Naive thymus-derived CD8-positive, alpha-beta T cell (primary cell): ENCODE measurements around the gene CDC5L. TPM values are rescaled to one million over a fixed set of nuclear protein-coding genes. Genes with fewer than 3 reads are reported as not detected.
A peak's percentile ranks its signal among the peaks of the same experiment; 100 is the strongest.

ENCODE experiments used
- ATAC-seq, 2 donors: fragments of 150-1000 bp; cut with Tn5 transposase in 1 of 2; sonication (Bioruptor Pico), chemical (Tn5 transposase) in 1 of 2; 1 replicate in 1 of 2; 2 replicates in 1 of 2; pipeline ENCODE4 v1.10.0; 2021; ENCODE audit warnings: mild to moderate bottlenecking in 2 of 2, moderate library complexity in 2 of 2
- POLR2A ChIA-PET: fragments of 350-600 bp; sonication (Branson Sonifier 250); formaldehyde crosslinking; loops from one replicate; lab custom pipeline; 2021; ENCODE audit warnings: antibody characterized with exemption; lab: Charles Lee
- DNase-seq, 10 donors: peaks; one replicate each; pipeline versions ENCODE4 v3.0.0 to v3.0.0-alpha.2; 2020 to 2022
- H3K27ac Mint-ChIP-seq, 10 donors: one replicate each; pipeline ENCODE4 v1.8.0; 2020 to 2022; ENCODE audit warnings: mild to moderate bottlenecking in 10 of 10, mixed read lengths in 10 of 10, moderate library complexity in 4 of 10, inconsistent platforms in 1 of 10
- H3K27me3 Mint-ChIP-seq, 5 donors: one replicate each; pipeline ENCODE4 v1.8.0; 2021 to 2022; ENCODE audit warnings: mixed read lengths in 5 of 5
- H3K36me3 Mint-ChIP-seq, 3 donors: one replicate each; pipeline ENCODE4 v1.8.0; 2020 to 2022; ENCODE audit warnings: mixed read lengths in 3 of 3, mild to moderate bottlenecking in 2 of 3, inconsistent platforms in 1 of 3
- H3K4me1 Mint-ChIP-seq, 4 donors: one replicate each; pipeline ENCODE4 v1.8.0; 2021 to 2022; ENCODE audit warnings: mixed read lengths in 4 of 4
- H3K4me3 Mint-ChIP-seq, 10 donors: one replicate each; pipeline ENCODE4 v1.8.0; 2020 to 2022; ENCODE audit warnings: mild to moderate bottlenecking in 10 of 10, mixed read lengths in 10 of 10, moderate library complexity in 6 of 10, inconsistent platforms in 1 of 10
- H3K9me3 Mint-ChIP-seq, 9 donors: one replicate each; pipeline ENCODE4 v1.8.0; 2020 to 2022; ENCODE audit warnings: mixed read lengths in 9 of 9, mild to moderate bottlenecking in 3 of 9, inconsistent platforms in 1 of 9, moderate library complexity in 1 of 9
- polyA plus RNA-seq, 3 donors: library from polyadenylated mRNA; unstranded; fragments of 300-500 nt; fragmentation: Illumina TruSeq; gene quantifications; one replicate each; pipeline ENCODE4 v1.2.3, GENCODE V29; 2021
- total RNA-seq, 8 experiments: library from RNA in 2 of 8; stranded (reverse) in 2 of 8; gene quantifications; one replicate each; pipeline ENCODE4 v1.2.3 and lab custom pipeline; 2021 to 2026

Gene CDC5L
- total and polyA plus RNA-seq, 5 experiments from 2014 or later, result 9.6 to 21.8 (median 14.9) TPM

- POLR2A ChIA-PET, result interaction anchor here (0.5 kb wide), 1 partner anchor 987 kb away, joined by 3 read pairs; no protein-coding TSS in a partner anchor
These were observed 87.1 kb downstream of the CDC5L start for GRCh38 chr6:44474643-44475042.

GRCh38 chr6:44475417-44475778, 87.9 kb downstream of the CDC5L start:
- POLR2A ChIA-PET, result interaction anchor here (0.5 kb wide), 1 partner anchor 1032 kb away, joined by 7 read pairs; no protein-coding TSS in a partner anchor
- DNase-seq (no peak), ATAC-seq (peak; percentile 10 to 37)
- Mint-ChIP-seq H3K9me3 (no peaks in the 10 kb centered on the region), H3K4me3 (no peak overlapping the region), H3K4me1 (peaks cover 0 to 3% (median 0%) of the 10 kb centered on the region in 4 donors), H3K27ac (peak overlapping the region in 1 of 10 donors; percentile 22), H3K27me3 (peaks cover 0 to 3% (median 0%) of the 10 kb centered on the region in 5 donors), H3K36me3 (no peaks in the 10 kb centered on the region)

More at GRCh38 chr6:44474643-44475042, 87.1 kb downstream of the CDC5L start:
- DNase-seq (no peak), ATAC-seq (no peak)
- no peak overlapping the region for H3K4me3 Mint-ChIP-seq
- H3K4me1 Mint-ChIP-seq, result peaks cover 0 to 3% (median 0%) of the 10 kb centered on the region in 4 donors
- peak overlapping the region in 1 of 10 donors; percentile 22 for H3K27ac Mint-ChIP-seq
- no peaks in the 10 kb centered on the region for H3K9me3 Mint-ChIP-seq
- H3K36me3 Mint-ChIP-seq, result no peaks in the 10 kb centered on the region
- H3K27me3 Mint-ChIP-seq, result peaks cover 0 to 3% (median 0%) of the 10 kb centered on the region in 5 donors

- POLR2A ChIA-PET, result interaction anchor here (0.5 kb wide), 1 partner anchor 1032 kb away, joined by 7 read pairs; no protein-coding TSS in a partner anchor
- DNase-seq (peak; percentile 38 to 80 (median 60)), ATAC-seq (peak; percentile 89 to 96)
- Mint-ChIP-seq H3K27ac (peak overlapping the region in 2 of 10 donors; percentile 21 to 61), H3K4me3 (no peak overlapping the region), H3K9me3 (no peaks in the 10 kb centered on the region), H3K36me3 (no peaks in the 10 kb centered on the region), H3K27me3 (peaks cover 0 to 3% (median 0%) of the 10 kb centered on the region in 5 donors), H3K4me1 (peaks cover 0 to 3% (median 0%) of the 10 kb centered on the region in 4 donors)
These were observed 88.4 kb downstream of the CDC5L start for GRCh38 chr6:44475779-44476434.

GRCh38 chr6:44476849-44477248, 89.3 kb downstream of the CDC5L start:
- no peak overlapping the region for H3K4me3 Mint-ChIP-seq
- no peaks in the 10 kb centered on the region for H3K36me3 Mint-ChIP-seq
- DNase-seq (no peak), ATAC-seq (no peak)
- peak overlapping the region in 1 of 10 donors; percentile 22 for H3K27ac Mint-ChIP-seq
- H3K27me3 Mint-ChIP-seq, result peaks cover 0 to 3% (median 0%) of the 10 kb centered on the region in 5 donors
- no peaks in the 10 kb centered on the region for H3K9me3 Mint-ChIP-seq
- peaks cover 0 to 3% (median 0%) of the 10 kb centered on the region in 4 donors for H3K4me1 Mint-ChIP-seq
- POLR2A ChIA-PET, result no interaction called here

- peaks cover 0 to 3% (median 0%) of the 10 kb centered on the region in 5 donors for H3K27me3 Mint-ChIP-seq
- POLR2A ChIA-PET, result no interaction called here
- H3K27ac Mint-ChIP-seq, result no peak overlapping the region
- H3K36me3 Mint-ChIP-seq, result no peaks in the 10 kb centered on the region
- no peak for DNase-seq
- H3K4me1 Mint-ChIP-seq, result peaks cover 0 to 3% (median 0%) of the 10 kb centered on the region in 4 donors
- H3K9me3 Mint-ChIP-seq, result no peaks in the 10 kb centered on the region
- H3K4me3 Mint-ChIP-seq, result no peak overlapping the region
- no peak for ATAC-seq
These were observed 89.9 kb downstream of the CDC5L start for GRCh38 chr6:44477293-44477894.

GRCh38 chr6:44478158-44478557, 90.7 kb downstream of the CDC5L start:
- DNase-seq, result no peak
- Mint-ChIP-seq H3K36me3 (no peaks in the 10 kb centered on the region), H3K4me1 (peaks cover 0 to 3% (median 0%) of the 10 kb centered on the region in 4 donors), H3K27me3 (peaks cover 0 to 5% (median 0%) of the 10 kb centered on the region in 5 donors), H3K4me3 (no peak overlapping the region), H3K9me3 (no peaks in the 10 kb centered on the region), H3K27ac (no peak overlapping the region)
- no peak for ATAC-seq
- POLR2A ChIA-PET, result no interaction called here

GRCh38 chr6:44478591-44479254, 91.2 kb downstream of the CDC5L start:
- Mint-ChIP-seq H3K36me3 (no peaks in the 10 kb centered on the region), H3K4me1 (peaks cover 0 to 3% (median 0%) of the 10 kb centered on the region in 4 donors), H3K9me3 (no peaks in the 10 kb centered on the region), H3K27ac (peak overlapping the region in 1 of 10 donors; percentile 68), H3K27me3 (peaks cover 0 to 6% (median 0%) of the 10 kb centered on the region in 5 donors), H3K4me3 (no peak overlapping the region)
- POLR2A ChIA-PET, result no interaction called here
- DNase-seq (no peak), ATAC-seq (no peak)

GRCh38 chr6:44480097-44480541, 92.6 kb downstream of the CDC5L start:
- DNase-seq (no peak), ATAC-seq (no peak)
- no peak overlapping the region for H3K27ac Mint-ChIP-seq
- H3K4me1 Mint-ChIP-seq, result peaks cover 0 to 3% (median 0%) of the 10 kb centered on the region in 4 donors
- no peak overlapping the region for H3K4me3 Mint-ChIP-seq
- H3K9me3 Mint-ChIP-seq, result no peaks in the 10 kb centered on the region
- POLR2A ChIA-PET, result no interaction called here
- H3K36me3 Mint-ChIP-seq, result no peaks in the 10 kb centered on the region
- H3K27me3 Mint-ChIP-seq, result peaks cover 0 to 6% (median 2%) of the 10 kb centered on the region in 5 donors

GRCh38 chr6:44481056-44481455, 93.5 kb downstream of the CDC5L start:
- H3K4me3 Mint-ChIP-seq, result no peak overlapping the region
- no peaks in the 10 kb centered on the region for H3K9me3 Mint-ChIP-seq
- H3K27me3 Mint-ChIP-seq, result peaks cover 0 to 9% (median 2%) of the 10 kb centered on the region in 5 donors
- DNase-seq, result no peak
- no peak overlapping the region for H3K27ac Mint-ChIP-seq
- H3K4me1 Mint-ChIP-seq, result no peaks in the 10 kb centered on the region
- POLR2A ChIA-PET, result no interaction called here
- H3K36me3 Mint-ChIP-seq, result no peaks in the 10 kb centered on the region
- no peak for ATAC-seq

GRCh38 chr6:44481760-44482159, 94.3 kb downstream of the CDC5L start:
- Mint-ChIP-seq H3K4me3 (no peak overlapping the region), H3K9me3 (no peaks in the 10 kb centered on the region), H3K27me3 (peaks cover 0 to 10% (median 2%) of the 10 kb centered on the region in 5 donors), H3K36me3 (no peaks in the 10 kb centered on the region), H3K27ac (no peak overlapping the region), H3K4me1 (no peaks in the 10 kb centered on the region)
- ATAC-seq (no peak), DNase-seq (no peak)
- POLR2A ChIA-PET, result no interaction called here

GRCh38 chr6:44485601-44486401, 98.3 kb downstream of the CDC5L start:
- H3K4me1 Mint-ChIP-seq, result no peaks in the 10 kb centered on the region
- H3K27me3 Mint-ChIP-seq, result peaks cover 2 to 19% (median 7%) of the 10 kb centered on the region in 5 donors
- H3K36me3 Mint-ChIP-seq, result no peaks in the 10 kb centered on the region
- no peaks in the 10 kb centered on the region for H3K9me3 Mint-ChIP-seq
- ATAC-seq, result no peak
- no peak overlapping the region for H3K4me3 Mint-ChIP-seq
- no peak for DNase-seq
- H3K27ac Mint-ChIP-seq, result no peak overlapping the region
- POLR2A ChIA-PET, result no interaction called here

- POLR2A ChIA-PET, result no interaction called here
- no peaks in the 10 kb centered on the region for H3K9me3 Mint-ChIP-seq
- H3K27me3 Mint-ChIP-seq, result peaks cover 2 to 19% (median 7%) of the 10 kb centered on the region in 5 donors
- no peaks in the 10 kb centered on the region for H3K4me1 Mint-ChIP-seq
- DNase-seq (no peak), ATAC-seq (no peak)
- no peak overlapping the region for H3K4me3 Mint-ChIP-seq
- no peaks in the 10 kb centered on the region for H3K36me3 Mint-ChIP-seq
- H3K27ac Mint-ChIP-seq, result no peak overlapping the region
These were observed 99.5 kb downstream of the CDC5L start for GRCh38 chr6:44487002-44487401.
